Measurements from ENCODE around the gene OLFML2B. TPM values are rescaled to one million over a fixed set of nuclear protein-coding genes. Genes with fewer than 3 reads are reported as not detected.

OLFML2B gene
- total RNA-seq, 2 donors from 2014 or later: 1.6 to 4.9 TPM

DNA sequence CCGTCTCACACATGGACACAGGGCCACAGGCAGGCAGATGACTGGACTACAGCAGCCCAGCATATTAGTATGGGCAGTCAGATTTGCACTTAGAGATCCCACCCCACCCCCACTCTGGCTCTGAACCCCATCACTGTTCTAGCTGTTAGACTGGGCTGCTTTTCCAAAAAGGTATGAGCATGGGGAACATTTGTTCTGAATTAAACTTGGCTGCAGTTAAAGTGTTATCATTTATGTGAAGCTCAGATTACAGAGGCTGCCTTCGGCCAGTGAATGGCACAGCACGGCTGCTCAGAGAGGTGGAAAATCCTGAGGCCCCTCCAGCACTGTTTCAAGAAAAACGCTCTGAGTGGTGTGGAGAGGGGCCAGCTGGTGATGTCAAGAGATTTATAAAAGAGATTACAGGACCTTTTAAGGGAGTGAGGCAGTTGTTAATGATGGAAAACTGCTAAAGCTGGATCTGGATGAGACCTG, 38.9 kb upstream of the OLFML2B start:
- intact Hi-C loops (cut with DNase I): no loop called here
- ATAC-seq (no peak), DNase-seq (peak in 2 of 4 donors; percentile 10 to 36)

DNA sequence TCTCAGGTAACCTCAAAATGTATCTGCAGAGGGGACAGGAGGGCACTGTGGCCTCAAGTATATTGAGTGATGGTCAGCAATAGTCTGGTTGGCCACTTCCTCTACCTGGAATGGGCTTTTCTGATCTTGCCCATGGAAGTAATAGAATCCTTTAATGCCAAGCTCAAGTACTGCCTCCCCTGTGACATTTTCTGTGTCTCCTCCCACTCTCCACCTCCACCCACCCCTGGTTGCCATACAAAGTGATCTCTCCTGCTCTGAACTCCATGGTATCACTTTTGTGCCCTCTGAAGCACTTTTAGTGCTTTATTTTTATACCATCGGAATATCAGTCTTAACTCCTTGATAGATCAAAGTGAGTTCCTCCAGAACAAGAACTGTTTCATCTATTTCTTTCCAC, 36.6 kb upstream of the OLFML2B start:
- no peak for DNase-seq
- ATAC-seq: no peak
- TF ChIP-seq POLR2A (IDR thresholded peaks at IDR 0.05): no peak
- TF ChIP-seq, protein P1, sequence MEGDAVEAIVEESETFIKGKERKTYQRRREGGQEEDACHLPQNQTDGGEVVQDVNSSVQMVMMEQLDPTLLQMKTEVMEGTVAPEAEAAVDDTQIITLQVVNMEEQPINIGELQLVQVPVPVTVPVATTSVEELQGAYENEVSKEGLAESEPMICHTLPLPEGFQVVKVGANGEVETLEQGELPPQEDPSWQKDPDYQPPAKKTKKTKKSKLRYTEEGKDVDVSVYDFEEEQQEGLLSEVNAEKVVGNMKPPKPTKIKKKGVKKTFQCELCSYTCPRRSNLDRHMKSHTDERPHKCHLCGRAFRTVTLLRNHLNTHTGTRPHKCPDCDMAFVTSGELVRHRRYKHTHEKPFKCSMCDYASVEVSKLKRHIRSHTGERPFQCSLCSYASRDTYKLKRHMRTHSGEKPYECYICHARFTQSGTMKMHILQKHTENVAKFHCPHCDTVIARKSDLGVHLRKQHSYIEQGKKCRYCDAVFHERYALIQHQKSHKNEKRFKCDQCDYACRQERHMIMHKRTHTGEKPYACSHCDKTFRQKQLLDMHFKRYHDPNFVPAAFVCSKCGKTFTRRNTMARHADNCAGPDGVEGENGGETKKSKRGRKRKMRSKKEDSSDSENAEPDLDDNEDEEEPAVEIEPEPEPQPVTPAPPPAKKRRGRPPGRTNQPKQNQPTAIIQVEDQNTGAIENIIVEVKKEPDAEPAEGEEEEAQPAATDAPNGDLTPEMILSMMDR (IDR thresholded peaks at IDR 0.05): no peak
- WGBS, 2 donors: 86 to 88% methylated on average over 1 of the region's 1 CpG
- Histone ChIP-seq H3K36me3 (replicated peaks in 1 of 2; ENCODE audit: insufficient read depth in 1 of 2, low read depth in 2 of 2) (no peaks in the 10 kb centered on the region), H3K9me3 (no peaks in the 10 kb centered on the region), H3K27ac (no peak overlapping the region), H3K27me3 (no peaks in the 10 kb centered on the region), H3K4me1 (no peaks in the 10 kb centered on the region), H3K4me3 (no peak overlapping the region)
- intact Hi-C loops (cut with DNase I): no loop called here

More for the DNA sequence above, 38.9 kb upstream of the OLFML2B start:
- Histone ChIP-seq H3K9me3 (no peaks in the 10 kb centered on the region), H3K27me3 (no peaks in the 10 kb centered on the region), H3K36me3 (replicated peaks in 1 of 2; ENCODE audit: insufficient read depth in 1 of 2, low read depth in 2 of 2) (no peaks in the 10 kb centered on the region), H3K4me3 (no peak overlapping the region), H3K27ac (no peak overlapping the region), H3K4me1 (no peaks in the 10 kb centered on the region)
- WGBS, 2 donors: 34 to 41% methylated on average over 4 of the region's 4 CpGs
- TF ChIP-seq, protein P1 (IDR thresholded peaks at IDR 0.05): no peak
- TF ChIP-seq POLR2A (IDR thresholded peaks at IDR 0.05): no peak

DNA sequence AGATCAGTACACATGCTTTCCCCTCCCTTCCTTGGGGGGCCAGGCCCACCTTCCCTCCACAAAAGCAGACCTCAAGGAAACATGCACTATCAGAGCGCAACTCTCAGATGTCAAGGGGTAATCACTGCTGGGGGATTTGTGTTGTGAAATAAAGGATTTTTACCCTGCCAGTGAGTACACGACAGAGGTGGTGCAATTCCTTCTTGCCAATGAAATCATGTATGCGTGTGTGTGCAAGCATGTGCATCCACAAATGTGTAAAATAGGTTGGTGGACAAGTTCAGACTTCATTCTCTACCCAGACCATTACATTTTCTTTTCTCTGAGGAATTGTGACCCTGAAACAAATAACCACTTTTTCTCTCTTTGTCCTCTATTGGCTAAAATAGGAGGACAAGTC, 36.1 kb upstream of the OLFML2B start:
- Histone ChIP-seq H3K9me3 (no peaks in the 10 kb centered on the region), H3K27me3 (no peaks in the 10 kb centered on the region), H3K4me1 (no peaks in the 10 kb centered on the region), H3K36me3 (replicated peaks in 1 of 2; ENCODE audit: insufficient read depth in 1 of 2, low read depth in 2 of 2) (no peaks in the 10 kb centered on the region), H3K4me3 (no peak overlapping the region), H3K27ac (no peak overlapping the region)
- ATAC-seq (no peak), DNase-seq (no peak)
- intact Hi-C loops (cut with DNase I): loop anchor here (5.0 kb wide), 1 partner anchor 328 kb away; no protein-coding TSS in a partner anchor
- WGBS, 2 donors: 76 to 80% methylated on average over 3 of the region's 3 CpGs
- TF ChIP-seq, protein P1 (IDR thresholded peaks at IDR 0.05): no peak

DNA sequence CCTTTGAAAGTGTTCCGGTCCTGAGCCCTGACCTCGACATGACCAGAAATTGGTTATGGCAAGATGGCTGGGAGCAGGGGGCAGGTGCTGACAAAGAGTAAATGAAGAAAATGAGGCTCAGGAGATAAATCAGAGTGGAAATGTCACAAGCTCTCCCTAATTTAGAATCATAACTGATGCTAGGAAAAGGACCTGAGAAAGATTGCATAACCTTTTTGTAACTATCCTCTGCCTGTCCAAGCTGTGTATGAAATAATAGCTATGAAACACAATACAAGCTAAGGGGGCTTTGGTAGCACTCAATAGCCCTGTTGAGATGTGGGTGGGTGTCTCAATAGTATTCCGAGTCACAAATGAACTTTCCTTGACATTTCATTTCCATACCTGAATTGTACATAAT, 32.9 kb upstream of the OLFML2B start:
- intact Hi-C loops (cut with DNase I): loop anchor here (5.0 kb wide), 1 partner anchor 331 kb away; no protein-coding TSS in a partner anchor
- Histone ChIP-seq H3K4me3 (no peak overlapping the region), H3K4me1 (no peaks in the 10 kb centered on the region), H3K27ac (no peak overlapping the region), H3K36me3 (replicated peaks in 1 of 2; ENCODE audit: insufficient read depth in 1 of 2, low read depth in 2 of 2) (no peaks in the 10 kb centered on the region), H3K27me3 (no peaks in the 10 kb centered on the region), H3K9me3 (no peaks in the 10 kb centered on the region)
- ATAC-seq (no peak), DNase-seq (no peak)
- TF ChIP-seq, protein P1 (IDR thresholded peaks at IDR 0.05): no peak
- no peak for TF ChIP-seq POLR2A (IDR thresholded peaks at IDR 0.05)
- 79 to 84% methylated on average over 3 of the region's 3 CpGs for WGBS, 2 donors

DNA sequence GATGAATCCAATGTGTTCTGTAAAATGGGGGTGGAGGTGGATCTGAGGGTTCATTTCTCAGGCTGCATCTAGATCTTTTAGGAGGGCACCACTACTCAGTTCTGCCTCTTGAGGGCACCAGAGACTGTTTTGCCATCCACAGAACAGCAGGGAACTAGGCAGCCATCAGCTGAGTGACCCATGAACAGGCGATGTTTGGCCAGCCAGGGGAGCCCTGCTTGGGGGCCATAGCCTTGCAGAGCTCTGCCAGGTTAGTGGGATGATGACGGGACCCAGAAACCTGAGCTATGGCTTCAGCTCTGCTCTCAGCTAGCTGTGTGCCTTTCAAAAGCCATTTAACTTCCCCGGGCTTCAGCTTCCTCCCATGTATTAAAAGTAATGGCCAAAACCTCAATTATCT, 32.4 kb upstream of the OLFML2B start:
- ATAC-seq (peak; percentile 94), DNase-seq (peak; percentile 65 to 79 (median 74))
- Histone ChIP-seq H3K9me3 (no peaks in the 10 kb centered on the region), H3K27ac (no peak overlapping the region), H3K4me1 (no peaks in the 10 kb centered on the region), H3K27me3 (no peaks in the 10 kb centered on the region), H3K4me3 (no peak overlapping the region), H3K36me3 (replicated peaks in 1 of 2; ENCODE audit: insufficient read depth in 1 of 2, low read depth in 2 of 2) (no peaks in the 10 kb centered on the region)
- TF ChIP-seq POLR2A (IDR thresholded peaks at IDR 0.05): no peak
- TF ChIP-seq, protein P1 (IDR thresholded peaks at IDR 0.05): peak; percentile 81 to 95 (median 92)
- intact Hi-C loops (cut with DNase I): loop anchor here (5.0 kb wide), 1 partner anchor 331 kb away; no protein-coding TSS in a partner anchor
- 30 to 36% methylated on average over 3 of the region's 3 CpGs for WGBS, 2 donors
